H1 (cell line): ENCODE results near the gene CHRNA3. TPM values are rescaled to one million over a fixed set of nuclear protein-coding genes. Genes with fewer than 3 reads are reported as not detected.

Experiments used
- CTCF ChIA-PET: fragments of 300-600 bp; sonication (Branson Sonifier 250); formaldehyde crosslinking; loops from one replicate; lab custom pipeline; 2021; ENCODE audit not compliant: partially characterized antibody; lab: Charles Lee
- POLR2A ChIA-PET: fragments of 300-600 bp; sonication (Branson Sonifier 250); formaldehyde crosslinking; loops from one replicate; lab custom pipeline; 2021; ENCODE audit warnings: inconsistent platforms; ENCODE audit not compliant: partially characterized antibody; lab: Charles Lee
- DNase-seq, 2 experiments: peaks; one replicate each; pipeline versions ENCODE4 v3.0.0 to v3.0.0-alpha.2; 2010 to 2022; ENCODE audit warnings: low spot score in 2 of 2, low read depth in 1 of 2, mixed read lengths in 1 of 2
- FAIRE-seq: peaks from 2 replicates; lab custom pipeline; 2011; peaks lifted over from hg19 to GRCh38; lab: Jason Lieb, UNC
- H2AFZ ChIP-seq: 2 replicates; pipeline ENCODE4 v1.8.1; 2012; ENCODE audit warnings: low read length, inconsistent platforms
- H2AK5ac ChIP-seq: 2 replicates; pipeline ENCODE4 v1.6.1; 2013; ENCODE audit warnings: low read depth, low read length
- H2BK120ac ChIP-seq: replicated peaks from 2 replicates; pipeline ENCODE3; 2013; ENCODE audit warnings: low read depth, low read length, inconsistent platforms
- H2BK12ac ChIP-seq: 2 replicates; pipeline ENCODE4 v1.6.1; 2013; ENCODE audit warnings: low read depth, low read length
- H2BK15ac ChIP-seq: 2 replicates; pipeline ENCODE4 v1.6.1; 2013; ENCODE audit warnings: low read length
- H2BK20ac ChIP-seq: 2 replicates; pipeline ENCODE4 v1.6.1; 2013; ENCODE audit warnings: low read length
- H2BK5ac ChIP-seq: 2 replicates; pipeline ENCODE4 v1.6.1; 2013; ENCODE audit warnings: low read depth, low read length
- H3K14ac ChIP-seq: 2 replicates; pipeline ENCODE4 v1.6.1; 2013; ENCODE audit warnings: inconsistent platforms; ENCODE audit not compliant: insufficient read length
- H3K18ac ChIP-seq: 2 replicates; pipeline ENCODE4 v1.6.1; 2013; ENCODE audit warnings: low read length; ENCODE audit errors: extremely low read depth
- H3K23ac ChIP-seq: 2 replicates; pipeline ENCODE4 v1.6.1; 2013; ENCODE audit warnings: inconsistent platforms; ENCODE audit not compliant: insufficient read length
- H3K23me2 ChIP-seq: 2 replicates; pipeline ENCODE4 v1.6.1; 2013; ENCODE audit warnings: low read depth, low read length
- H3K27ac ChIP-seq: 2 replicates; pipeline ENCODE4 v1.6.1; 2011; ENCODE audit warnings: low read depth, low read length, inconsistent platforms
- H3K27me3 ChIP-seq, 4 experiments: replicated peaks in 1 of 4; 1 replicate in 1 of 4; 2 replicates in 3 of 4; pipeline versions ENCODE4 v1.6.1 to v1.8.1; 2011 to 2013; ENCODE audit warnings: low read length in 3 of 4, mild to moderate bottlenecking in 3 of 4, inconsistent platforms in 2 of 4, mixed read lengths in 2 of 4, moderate library complexity in 1 of 4; ENCODE audit not compliant: control insufficient read depth in 3 of 4, insufficient read depth in 3 of 4; ENCODE audit errors: extremely low read depth in 1 of 4
- H3K36me3 ChIP-seq, 4 experiments: 2 replicates each; pipeline versions ENCODE4 v1.6.1 to v1.8.1; 2011 to 2013; ENCODE audit warnings: mild to moderate bottlenecking in 4 of 4, low read length in 3 of 4, moderate library complexity in 2 of 4, control low read depth in 1 of 4, inconsistent platforms in 1 of 4; ENCODE audit not compliant: insufficient read depth in 4 of 4, control insufficient read depth in 2 of 4
- H3K4ac ChIP-seq: replicated peaks from 2 replicates; pipeline ENCODE3; 2013; ENCODE audit warnings: low read length, low read depth, mixed read lengths, inconsistent platforms; ENCODE audit not compliant: insufficient read length
- H3K4me1 ChIP-seq, 4 experiments: replicated peaks in 1 of 4; 1 replicate in 1 of 4; 2 replicates in 3 of 4; pipeline versions ENCODE4 v1.6.1 to v1.8.1; 2011 to 2013; ENCODE audit warnings: low read length in 3 of 4, inconsistent platforms in 2 of 4, mixed read lengths in 1 of 4; ENCODE audit not compliant: insufficient read depth in 4 of 4, control insufficient read depth in 3 of 4
- H3K4me2 ChIP-seq, 2 experiments: 2 replicates each; pipeline versions ENCODE4 v1.6.1 to v1.8.1; 2011 to 2013; ENCODE audit warnings: low read depth in 2 of 2, low read length in 2 of 2, control low read depth in 1 of 2, inconsistent platforms in 1 of 2, mild to moderate bottlenecking in 1 of 2; ENCODE audit not compliant: insufficient read depth in 1 of 2
- H3K4me3 ChIP-seq, 4 experiments: fragments of 200-600, 300-600 bp in 1 of 4; sonication (generic), shearing (Covaris generic), sonication (Bioruptor Twin) in 1 of 4; 2 replicates each; pipeline versions ENCODE4 v1.5.1 to v1.8.1; 2011 to 2016; ENCODE audit warnings: low read length in 4 of 4, low read depth in 3 of 4, control low read depth in 2 of 4, inconsistent platforms in 2 of 4, mild to moderate bottlenecking in 2 of 4, mixed read lengths in 1 of 4, moderate library complexity in 1 of 4; ENCODE audit not compliant: insufficient read depth in 2 of 4; ENCODE audit errors: extremely low read depth in 1 of 4
- H3K56ac ChIP-seq: replicated peaks from 2 replicates; pipeline ENCODE3; 2013; ENCODE audit warnings: low read depth, mild to moderate bottlenecking, mixed read lengths, low read length, inconsistent platforms; ENCODE audit not compliant: insufficient read length
- H3K79me1 ChIP-seq: 2 replicates; pipeline ENCODE4 v1.6.1; 2013; ENCODE audit warnings: low read depth, low read length, control low read depth
- H3K79me2 ChIP-seq, 2 experiments: 2 replicates each; pipeline versions ENCODE4 v1.6.1 to v1.8.1; 2012 to 2013; ENCODE audit warnings: low read length in 2 of 2, mild to moderate bottlenecking in 2 of 2, inconsistent platforms in 1 of 2; ENCODE audit not compliant: insufficient read depth in 2 of 2, control insufficient read depth in 1 of 2
- H3K9ac ChIP-seq, 4 experiments: replicated peaks in 1 of 4; 1 replicate in 1 of 4; 2 replicates in 3 of 4; pipeline versions ENCODE4 v1.6.1 to v1.8.1; 2011 to 2013; ENCODE audit warnings: low read depth in 3 of 4, low read length in 3 of 4, control low read depth in 2 of 4, mild to moderate bottlenecking in 2 of 4, moderate library complexity in 2 of 4, inconsistent platforms in 1 of 4; ENCODE audit errors: extremely low read depth in 1 of 4
- H3K9me3 ChIP-seq, 2 experiments: 2 replicates each; pipeline versions ENCODE4 v1.6.1 to v1.8.1; 2012 to 2013; ENCODE audit warnings: mild to moderate bottlenecking in 2 of 2, moderate library complexity in 2 of 2, control low read depth in 1 of 2, inconsistent platforms in 1 of 2, low read depth in 1 of 2, low read length in 1 of 2, mixed read lengths in 1 of 2; ENCODE audit not compliant: insufficient read depth in 2 of 2
- H4K20me1 ChIP-seq, 2 experiments: replicated peaks in 1 of 2; 2 replicates each; pipeline versions ENCODE3 to v1.8.1; 2011 to 2013; ENCODE audit warnings: inconsistent platforms in 2 of 2, low read length in 2 of 2, mild to moderate bottlenecking in 1 of 2; ENCODE audit not compliant: insufficient read depth in 2 of 2, control insufficient read depth in 1 of 2
- H4K5ac ChIP-seq: 2 replicates; pipeline ENCODE4 v1.6.1; 2013; ENCODE audit warnings: low read length, low read depth, mixed read lengths, inconsistent platforms; ENCODE audit not compliant: insufficient read length
- H4K8ac ChIP-seq: 2 replicates; pipeline ENCODE4 v1.8.0; 2013; ENCODE audit warnings: mild to moderate bottlenecking, moderate library complexity, low read length, inconsistent platforms; ENCODE audit not compliant: insufficient read depth; ENCODE audit errors: extremely low read depth
- H4K91ac ChIP-seq: replicated peaks from 2 replicates; pipeline ENCODE3; 2013; ENCODE audit warnings: low read length, mixed read lengths, inconsistent platforms; ENCODE audit not compliant: insufficient read length
- ASH2L ChIP-seq: fragments of 200-600, 300-600 bp; sonication (generic); IDR thresholded peaks from one replicate; pipeline ENCODE4 v1.7.1; 2017; ENCODE audit warnings: low read length
- CBX5 ChIP-seq: fragments of 300-800, 300-1000 bp; sonication (generic); IDR thresholded peaks from 2 replicates; pipeline ENCODE4 v1.7.1; 2016; ENCODE audit warnings: antibody characterized with exemption, low read length, low read depth
- CEBPB ChIP-seq: IDR thresholded peaks from 2 replicates; pipeline ENCODE4 v1.6.1; 2012; ENCODE audit warnings: low read depth, low read length
- EGR1 ChIP-seq: IDR thresholded peaks from 2 replicates; pipeline ENCODE4 v1.6.1; 2011; ENCODE audit warnings: low read depth, low read length, borderline replicate concordance
- EZH2 ChIP-seq: fragments of 200-600 bp; sonication (generic); IDR thresholded peaks from 2 replicates; pipeline ENCODE4 v1.7.1; 2012; ENCODE audit warnings: low read depth, mild to moderate bottlenecking, moderate library complexity, low read length, inconsistent platforms; ENCODE audit not compliant: severe bottlenecking
- HDAC2 ChIP-seq, 2 experiments: fragments of 300-600 bp in 1 of 2; sonication (generic) in 1 of 2; IDR thresholded peaks; 2 replicates each; pipeline ENCODE4 v1.6.1; 2011 to 2012; ENCODE audit warnings: low read depth in 2 of 2, low read length in 2 of 2, mild to moderate bottlenecking in 2 of 2, moderate library complexity in 2 of 2, borderline replicate concordance in 1 of 2, inconsistent platforms in 1 of 2
- JUND ChIP-seq: IDR thresholded peaks from 2 replicates; pipeline ENCODE4 v1.6.1; 2011; ENCODE audit warnings: mild to moderate bottlenecking, improper control_type of control experiment, low read length
- KDM5A ChIP-seq: fragments of 200-600 bp; IDR thresholded peaks from 2 replicates; pipeline ENCODE4 v1.7.1; 2012; ENCODE audit warnings: mild to moderate bottlenecking, low read length, inconsistent platforms, mixed read lengths
- MAFK ChIP-seq: IDR thresholded peaks from 2 replicates; pipeline ENCODE4 v1.6.1; 2012; ENCODE audit warnings: low read depth, mild to moderate bottlenecking, improper control_type of control experiment, low read length
- NRF1 ChIP-seq: IDR thresholded peaks from 2 replicates; pipeline ENCODE4 v1.6.1; 2011; ENCODE audit warnings: mild to moderate bottlenecking, low read depth, low read length, improper control_type of control experiment
- SP2 ChIP-seq: IDR thresholded peaks from 2 replicates; pipeline ENCODE4 v1.6.1; 2012; ENCODE audit warnings: mild to moderate bottlenecking, low read length, inconsistent platforms
- SP4 ChIP-seq: IDR thresholded peaks from 2 replicates; pipeline ENCODE4 v1.6.1; 2012; ENCODE audit warnings: low read length, inconsistent platforms
- TBP ChIP-seq: IDR thresholded peaks from 2 replicates; pipeline ENCODE4 v1.6.1; 2011; ENCODE audit warnings: low read depth, low read length, improper control_type of control experiment
- WGBS, 2 experiments: shearing (Covaris generic) in 1 of 2; methylation state at CpG; one replicate each; pipeline versions ENCODE4 v1.1.6 to v1.1.7; 2013 to 2015; ENCODE audit warnings: low lambda C conversion rate in 2 of 2, mixed read lengths in 2 of 2, inconsistent platforms in 1 of 2, low coverage in 1 of 2, missing lambda C conversion rate in 1 of 2; ENCODE audit not compliant: insufficient replicate concordance in 2 of 2, insufficient coverage in 1 of 2, insufficient read length in 1 of 2; ENCODE audit errors: extremely low coverage in 1 of 2, missing lambda C conversion rate in 1 of 2; 5-methylcytosine and 5-hydroxymethylcytosine counted together
- polyA plus RNA-seq, 7 experiments: library from polyadenylated mRNA; depleted of rRNA in 3 of 7; stranded (reverse) in 5 of 7; unstranded in 2 of 7; fragments of >200 nt in 5 of 7; fragments of 200-250 nt in 2 of 7; gene quantifications; 1 replicate in 5 of 7; 2 replicates in 1 of 7; 4 replicates in 1 of 7; pipeline versions ENCODE4 v1.2.1 to v1.2.3, GENCODE V29; 2011 to 2013; ENCODE audit warnings: missing spikeins in 2 of 7, mixed read lengths in 2 of 7
- total RNA-seq: library from RNA; stranded (reverse); fragmentation: NEBNext Ultra II Directional; extraction: Animal tissue kit (Norgen Biotek cat#: 25700); gene quantifications from 2 replicates; pipeline ENCODE4 v1.2.1, GENCODE V29; 2021
- TF ChIP-seq, protein P1 (sequence below): IDR thresholded peaks from 2 replicates; pipeline ENCODE4 v1.6.1; 2012; ENCODE audit warnings: inconsistent platforms

Gene CHRNA3
- total and polyA plus RNA-seq, 2 of the 8 experiments (the other 6 are each of a cell fraction or from before 2014, with no cell fraction given) = 2.1 to 4.7 TPM

DNA sequence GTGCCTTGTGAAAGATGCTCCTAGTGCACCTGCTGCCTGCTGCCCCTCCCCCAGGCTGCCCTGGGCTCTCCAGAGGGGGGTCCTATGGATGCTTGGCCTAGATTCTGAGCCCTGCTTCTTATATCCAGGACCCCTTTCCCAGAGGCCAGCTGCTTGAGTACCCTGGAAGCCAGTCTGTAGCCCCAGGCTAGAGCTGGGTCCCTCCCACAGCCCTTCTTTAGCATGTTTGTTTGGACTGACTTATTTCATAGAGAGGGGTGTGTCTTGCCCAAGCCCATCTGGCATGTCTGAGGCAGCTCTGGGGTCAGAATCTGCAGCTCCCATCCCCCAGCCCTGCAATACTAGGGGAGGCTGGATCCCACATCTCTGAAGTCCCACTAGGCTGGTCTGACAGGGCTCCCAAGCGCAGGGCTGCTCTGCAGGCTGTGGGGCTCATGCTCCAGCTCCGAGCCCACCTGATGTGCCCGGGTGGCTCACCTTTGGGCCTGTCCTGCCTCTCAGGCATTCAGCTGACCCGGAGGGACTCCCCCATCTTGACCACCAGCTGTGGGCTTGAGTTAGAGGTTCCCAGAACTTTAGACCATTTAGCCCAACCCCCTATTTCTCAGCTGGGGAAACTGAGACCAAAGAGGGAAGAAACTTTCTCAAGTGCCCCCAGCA is 17.1 kb upstream of the CHRNA3 start:
- H4K8ac ChIP-seq = no peak overlapping the region
- ChIA-PET POLR2A (no interaction called here), CTCF (interaction anchor here (0.6 to 10.9 kb wide), 29 partner anchors 7 to 178 kb away, joined by 3 to 256 read pairs (median 7); partner anchors contain the start of gene CHRNA3)
- no peak overlapping the region for H2BK20ac ChIP-seq
- peaks cover 0 to 6% (median 4%) of the 10 kb centered on the region in 4 experiments; a peak in 2 of 7 replicates for H3K27me3 ChIP-seq
- no peak overlapping the region for H2BK5ac ChIP-seq
- FAIRE-seq (no peak), DNase-seq (no peak)
- H3K36me3 ChIP-seq = peaks cover 0 to 4% (median 0%) of the 10 kb centered on the region in 4 experiments; a peak in 1 of 8 replicates
- WGBS, 2 experiments = 78% methylated on average over 4 of the region's 4 CpGs; no CpG with 5 or more reads in 1 of the 2 experiments
- peaks cover 7% of the 10 kb centered on the region; the same call in 1 of the 2 replicates for H3K23me2 ChIP-seq
- no peak overlapping the region for H3K4me3 ChIP-seq
- H4K20me1 ChIP-seq = no peaks in the 10 kb centered on the region
- no peak overlapping the region for H3K27ac ChIP-seq
- no peaks in the 10 kb centered on the region for H3K9me3 ChIP-seq
- H3K4me1 ChIP-seq = peaks cover 2 to 16% (median 7%) of the 10 kb centered on the region in 4 experiments; a peak in 6 of 7 replicates
- H2BK15ac ChIP-seq = no peak overlapping the region
- H3K4me2 ChIP-seq = no peak overlapping the region
- no peaks in the 10 kb centered on the region for H3K79me2 ChIP-seq
- H2BK120ac ChIP-seq = no peak overlapping the region
- no peak overlapping the region for H4K91ac ChIP-seq
- no peak overlapping the region for H3K4ac ChIP-seq
- no peak overlapping the region for H2AFZ ChIP-seq
- H3K18ac ChIP-seq = no peak overlapping the region
- no peak overlapping the region for H3K14ac ChIP-seq
- H3K9ac ChIP-seq = no peak overlapping the region
- H4K5ac ChIP-seq = no peak overlapping the region
- H3K79me1 ChIP-seq = no peaks in the 10 kb centered on the region
- no peak overlapping the region for H3K23ac ChIP-seq
- no peak overlapping the region for H2AK5ac ChIP-seq
- H2BK12ac ChIP-seq = no peak overlapping the region
- no peak overlapping the region for H3K56ac ChIP-seq
- TF ChIP-seq CEBPB (no peak), KDM5A (no peak), JUND (no peak), ASH2L (no peak), NRF1 (no peak), CBX5 (no peak), EGR1 (no peak), MAFK (no peak), SP4 (no peak), EZH2 (no peak), HDAC2 (IDR thresholded peaks at IDR 0.05; ENCODE audit: borderline replicate concordance in 1 of 2, low read depth in 2 of 2, low read length in 2 of 2) (no peak), TBP (no peak), SP2 (no peak)
- TF ChIP-seq, protein P1, sequence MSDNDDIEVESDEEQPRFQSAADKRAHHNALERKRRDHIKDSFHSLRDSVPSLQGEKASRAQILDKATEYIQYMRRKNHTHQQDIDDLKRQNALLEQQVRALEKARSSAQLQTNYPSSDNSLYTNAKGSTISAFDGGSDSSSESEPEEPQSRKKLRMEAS = no peak
